HG02943 (cell line): ENCODE data around the gene SLC43A1.
A peak's percentile ranks its signal among the peaks of the same experiment; 100 is the strongest.
"Not testable (repeated sequence)": the region's sequence is repeated elsewhere in the genome, so short reads cannot be mapped to it uniquely, and the experiment has no call there.

Source experiments
- ATAC-seq: cut with Tn5 transposase; IDR thresholded peaks from one replicate; pipeline ENCODE4 v1.9.1; 2021; ENCODE audit warnings: mild to moderate bottlenecking, low read depth, moderate library complexity; ENCODE audit not compliant: unreplicated experiment

The SLC43A1 gene

DNA sequence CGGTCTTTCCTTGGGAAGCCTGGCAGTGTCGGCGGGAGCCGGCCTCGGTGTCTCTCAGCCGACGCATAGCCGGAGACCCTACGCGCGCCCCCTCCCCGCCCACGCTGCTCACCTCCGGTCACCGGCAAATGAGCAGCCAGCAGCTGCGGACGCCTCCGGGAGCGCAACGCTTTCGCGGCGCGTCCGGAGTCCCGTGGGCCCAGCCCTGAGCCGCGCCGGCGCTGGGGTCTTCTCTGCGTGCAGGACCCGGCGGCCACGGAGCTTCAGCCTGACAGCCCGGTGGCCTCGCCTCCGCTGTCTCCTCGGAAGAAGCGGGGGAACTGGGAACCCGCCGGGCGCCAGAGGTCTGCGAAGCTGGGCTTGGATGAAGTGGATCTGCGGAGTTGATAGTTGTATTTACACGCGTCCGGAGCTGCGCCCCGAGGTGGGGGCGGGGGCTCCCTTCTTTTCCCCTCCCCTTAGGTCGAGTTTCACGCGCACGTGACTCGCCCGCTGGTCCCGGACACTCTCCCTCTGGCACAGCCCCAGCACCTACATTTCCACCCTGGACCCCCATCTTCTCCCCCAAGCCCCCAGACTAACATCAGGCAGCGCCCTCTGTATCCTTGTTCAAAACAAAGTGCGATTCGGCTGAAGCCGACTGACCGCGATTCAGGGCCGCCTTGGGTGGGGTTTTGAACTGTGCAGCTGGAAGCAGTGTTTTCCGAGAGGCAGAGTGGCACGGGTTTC, at the start of gene SLC43A1:
SLC43A1 (minus strand) TSS at position 371 of the 729 bp plus-strand sequence. CDS start 1,591 bp downstream, outside the sequence.
- ATAC-seq = peak; percentile 41

DNA sequence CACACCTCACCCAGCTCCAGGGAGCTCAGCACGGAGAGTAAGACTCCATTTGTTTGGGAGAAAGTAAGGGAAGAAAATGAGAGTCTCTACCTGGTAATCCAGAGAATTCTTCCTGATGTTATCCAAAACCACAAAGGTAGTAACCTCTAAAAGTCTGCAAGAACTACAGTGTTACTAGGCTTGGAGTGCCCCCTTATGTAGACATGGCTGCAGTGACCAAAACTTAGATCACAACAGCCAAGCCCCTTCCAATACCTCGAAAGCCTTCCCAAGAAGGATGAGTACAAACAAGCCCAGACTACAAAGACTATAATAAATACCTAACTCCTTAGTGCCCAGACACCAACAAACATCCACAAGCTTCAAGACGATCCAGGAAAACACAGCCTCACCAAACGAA, 47.1 kb upstream of the SLC43A1 start:
- ATAC-seq = no peak

DNA sequence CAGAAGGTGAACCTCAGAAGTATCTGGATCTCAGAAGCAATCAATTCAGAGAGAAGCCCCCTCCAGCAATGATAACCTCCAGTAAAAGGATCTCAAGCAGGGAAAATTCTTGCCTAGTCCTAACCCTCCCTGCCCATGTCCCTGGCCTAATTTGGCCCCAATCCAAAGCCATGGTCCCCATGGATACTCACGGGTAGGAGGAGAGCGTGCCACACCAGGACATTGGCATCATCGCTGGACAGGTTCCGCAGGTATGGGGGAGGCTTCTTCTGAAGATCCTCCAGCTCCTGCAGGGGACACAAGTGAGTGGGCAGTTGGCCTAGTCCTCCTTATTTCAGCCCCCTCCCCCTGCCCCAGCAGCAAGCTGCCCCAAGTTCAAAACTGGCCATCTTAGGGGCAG, 44.6 kb upstream of the SLC43A1 start:
- ATAC-seq = no peak

DNA sequence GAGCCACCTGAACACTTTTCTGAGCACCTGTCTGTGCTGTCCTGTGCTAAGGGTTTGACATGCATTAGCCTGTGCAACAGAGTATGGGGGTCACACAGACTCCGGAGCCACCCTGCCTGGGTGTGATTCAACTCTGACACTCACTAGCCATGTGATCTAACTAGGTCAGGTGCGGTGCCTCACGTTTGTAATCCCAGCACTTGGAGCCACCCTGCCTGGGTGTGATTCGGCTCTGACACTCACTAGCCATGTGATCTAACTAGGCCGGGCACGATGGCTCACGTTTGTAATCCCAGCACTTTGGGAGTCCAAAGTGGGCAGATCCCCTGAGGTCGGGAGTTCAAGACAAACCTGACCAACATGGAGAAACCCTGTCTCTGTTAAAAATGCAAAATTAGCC, 40.5 kb upstream of the SLC43A1 start:
- no peak for ATAC-seq

DNA sequence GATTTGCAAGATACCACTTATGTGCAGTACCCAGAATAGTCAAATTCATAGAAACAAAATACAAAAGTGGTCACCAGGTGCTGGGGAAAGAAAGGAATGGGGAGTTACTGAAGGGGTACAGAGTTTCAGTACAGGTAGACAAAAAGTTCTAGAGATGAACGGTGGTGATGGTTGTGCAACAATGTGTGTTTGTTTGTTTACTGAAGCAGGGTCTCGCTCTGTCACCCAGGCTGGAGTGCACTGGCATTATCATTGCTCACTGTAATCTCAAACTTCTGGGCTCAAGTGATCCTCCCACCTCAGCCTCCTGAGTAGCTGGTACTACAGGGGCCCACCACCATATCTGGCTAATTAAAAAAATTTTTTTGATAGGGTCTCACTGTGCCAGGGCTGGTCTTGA, 39.9 kb upstream of the SLC43A1 start:
- ATAC-seq = no peak

DNA sequence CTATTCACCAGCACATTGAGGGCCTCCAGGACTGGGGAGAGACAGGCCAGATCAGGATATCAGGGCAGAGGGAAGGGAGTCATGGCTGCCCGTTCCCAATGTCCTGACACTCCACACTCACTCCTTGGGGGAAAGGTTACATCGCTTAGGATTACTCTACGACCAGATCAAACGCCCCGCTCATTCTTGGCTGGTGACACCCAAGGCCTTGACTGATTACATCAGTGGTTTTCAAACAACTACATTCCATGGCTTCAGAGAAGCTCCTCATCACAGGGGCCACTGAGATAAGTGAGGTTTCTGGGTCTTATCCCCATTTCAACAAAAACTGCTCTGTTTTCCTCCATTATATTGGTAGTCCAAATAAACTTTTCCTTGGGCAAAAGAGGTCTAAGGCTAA, 37.0 kb upstream of the SLC43A1 start:
- ATAC-seq = no peak

DNA sequence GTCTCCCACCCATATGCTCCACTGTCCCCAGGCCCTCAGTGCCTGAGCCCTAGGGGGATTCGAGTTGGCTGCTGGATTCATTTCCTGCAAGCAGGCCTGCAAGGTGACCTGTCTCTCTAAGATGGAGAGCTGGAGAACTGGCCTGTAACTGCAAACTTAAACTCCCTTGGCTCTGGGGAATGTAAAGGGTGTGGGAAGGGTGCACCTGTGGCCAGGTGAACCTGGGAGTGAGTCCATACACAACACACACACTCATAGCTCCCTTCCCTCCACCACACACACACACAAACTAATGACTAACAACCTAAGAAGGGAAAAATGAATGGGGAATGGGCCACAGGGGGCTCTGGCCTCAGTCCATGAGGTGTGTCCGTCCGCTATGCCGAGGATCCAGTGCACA, 36.4 kb upstream of the SLC43A1 start:
- ATAC-seq = no peak

DNA sequence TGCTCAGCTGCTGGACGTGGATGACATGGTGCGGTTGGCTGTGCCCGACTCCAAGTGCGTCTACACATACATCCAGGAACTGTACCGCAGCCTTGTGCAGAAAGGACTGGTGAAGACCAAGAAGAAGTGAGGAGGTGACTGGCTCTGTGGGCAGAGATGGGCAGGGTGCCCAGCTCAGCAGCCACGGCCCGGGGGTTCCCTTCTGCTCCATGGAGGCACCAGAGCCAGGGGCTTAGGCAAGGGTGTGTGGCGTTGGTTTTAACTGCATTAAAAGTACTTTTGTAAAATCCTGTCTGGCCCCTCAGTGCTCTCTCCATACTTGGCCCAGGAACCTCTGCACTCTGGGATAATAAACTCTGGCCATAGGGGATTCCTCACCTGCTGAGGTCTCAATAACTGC, 34.5 kb upstream of the SLC43A1 start:
- no peak for ATAC-seq

DNA sequence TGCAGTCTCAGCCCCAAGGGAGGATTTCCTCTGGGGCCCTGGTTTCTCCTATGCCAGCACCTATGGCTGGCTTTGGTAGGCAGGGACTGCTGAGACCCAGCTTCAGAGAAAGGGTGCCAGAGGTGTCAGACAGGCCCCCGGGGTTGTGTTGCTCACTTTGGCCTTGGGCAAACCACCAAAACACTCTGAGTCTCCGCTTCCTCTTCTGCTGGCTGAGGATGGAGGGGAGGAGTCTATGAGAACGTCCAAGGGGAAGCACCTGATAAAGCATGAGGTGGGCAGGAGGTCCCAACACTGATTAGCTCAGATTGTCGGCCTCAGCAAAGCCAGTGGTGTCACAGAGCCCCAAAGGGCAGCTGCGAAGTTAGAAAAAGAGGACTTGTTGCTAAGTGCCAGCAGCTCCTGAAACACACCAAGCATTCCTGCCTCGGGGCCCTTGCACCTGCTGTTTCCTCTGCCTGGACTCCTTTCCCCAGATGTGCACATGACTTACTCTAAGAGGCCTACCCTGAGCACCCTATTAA, 32.4 kb upstream of the SLC43A1 start:
- ATAC-seq = peak; percentile 85

DNA sequence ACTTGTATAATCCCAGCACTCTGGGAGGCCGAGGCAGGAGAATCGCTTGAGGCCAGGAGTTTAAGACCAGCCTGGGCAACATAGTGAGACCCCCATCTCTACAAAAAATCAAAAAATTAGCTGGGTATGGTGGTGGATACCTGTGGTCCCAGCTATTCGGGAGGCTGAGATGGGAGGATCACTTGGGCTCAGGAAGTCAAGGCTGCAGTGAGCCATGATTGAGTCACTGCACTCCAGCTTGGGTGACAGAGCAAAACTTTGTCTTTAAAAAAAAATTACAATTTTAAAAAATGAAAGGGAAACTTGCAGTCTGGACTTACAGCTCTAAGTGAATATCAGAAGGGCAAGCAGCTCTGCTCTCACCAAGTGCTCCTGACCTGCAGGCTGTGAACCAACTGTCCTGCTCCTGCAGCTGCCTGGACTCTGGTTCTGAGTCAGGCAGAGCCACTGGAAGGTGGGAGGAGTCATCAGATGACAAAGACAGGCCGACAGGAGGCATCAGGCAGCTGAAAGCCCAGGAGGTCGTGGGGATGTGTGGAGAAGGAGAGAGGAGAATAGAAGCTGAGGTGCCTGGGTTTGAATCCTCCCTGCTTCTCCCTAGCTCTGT, 31.5 kb upstream of the SLC43A1 start:
- no peak for ATAC-seq

DNA sequence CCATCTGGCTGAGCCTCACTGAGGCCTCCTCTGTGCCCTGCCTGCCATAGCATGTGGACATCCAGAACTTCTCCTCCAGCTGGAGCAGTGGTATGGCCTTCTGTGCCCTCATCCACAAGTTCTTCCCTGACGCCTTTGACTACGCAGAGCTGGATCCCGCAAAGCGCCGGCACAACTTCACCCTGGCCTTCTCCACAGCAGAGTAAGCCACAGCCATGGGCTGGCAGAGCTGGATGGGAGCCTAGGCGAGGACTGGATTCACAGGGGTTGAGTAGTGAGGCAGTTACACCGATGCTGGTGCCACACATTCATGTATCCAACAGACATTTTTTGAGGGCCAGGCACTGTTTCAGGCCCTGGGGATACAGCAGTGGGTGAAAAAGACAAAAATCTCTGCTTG, 30.9 kb upstream of the SLC43A1 start:
- ATAC-seq = no peak

DNA sequence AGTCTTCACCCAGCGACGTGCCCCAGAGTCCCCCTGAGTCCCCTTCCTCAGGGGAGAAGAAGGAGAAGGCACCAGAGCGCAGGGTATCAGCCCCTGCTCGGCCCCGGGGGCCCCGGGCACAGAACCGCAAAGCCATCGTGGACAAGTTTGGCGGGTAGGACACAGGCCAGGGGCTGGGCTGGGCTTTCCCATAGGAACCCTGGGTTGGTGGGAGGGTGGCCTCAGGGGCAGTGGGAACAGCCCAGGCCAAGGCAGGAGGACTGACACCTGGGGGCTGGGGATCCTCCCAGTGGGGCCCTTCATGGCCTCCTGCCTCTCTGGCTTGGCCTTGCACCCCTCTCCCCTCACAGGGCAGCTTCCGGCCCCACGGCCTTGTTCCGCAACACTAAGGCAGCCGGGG, 30.4 kb upstream of the SLC43A1 start:
- ATAC-seq = no peak

DNA sequence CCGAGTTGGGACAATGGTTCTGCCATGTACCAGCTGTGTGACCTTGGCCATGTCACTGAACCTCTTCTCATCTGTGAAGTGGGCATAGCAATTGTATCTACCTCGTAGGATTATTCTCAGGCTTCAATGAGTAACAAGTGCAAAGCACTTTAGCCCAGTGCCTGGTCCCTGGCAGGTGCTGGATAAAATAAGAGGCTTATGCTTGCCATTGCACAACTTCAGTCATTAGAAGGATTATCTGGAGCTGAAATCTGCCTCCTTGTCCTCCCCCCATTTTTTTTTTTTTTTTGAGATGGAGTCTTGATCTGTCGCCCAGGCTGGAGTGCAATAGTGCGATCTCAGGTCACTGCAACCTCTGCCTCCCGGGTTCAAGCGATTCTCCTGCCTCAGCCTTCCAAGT, 29.1 kb upstream of the SLC43A1 start:
- no peak for ATAC-seq

DNA sequence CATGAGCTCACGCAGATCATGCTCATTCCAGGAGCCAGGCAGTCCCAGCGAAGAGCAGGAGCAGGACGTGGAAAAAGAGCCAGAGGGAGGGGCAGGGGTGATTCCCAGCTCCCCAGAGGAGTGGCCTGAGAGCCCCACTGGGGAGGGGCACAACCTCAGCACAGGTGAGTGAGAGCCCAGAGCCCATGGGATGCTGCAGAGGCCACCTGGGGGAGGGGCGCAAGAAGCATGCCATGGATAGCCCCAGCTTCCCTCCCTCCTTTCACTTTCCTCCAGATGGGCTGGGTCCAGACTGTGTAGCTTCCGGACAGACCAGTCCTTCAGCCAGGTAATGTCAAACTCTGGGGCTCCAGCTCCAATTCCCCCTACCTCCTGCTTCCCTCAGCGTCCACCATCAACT, 28.1 kb upstream of the SLC43A1 start:
- no peak for ATAC-seq

DNA sequence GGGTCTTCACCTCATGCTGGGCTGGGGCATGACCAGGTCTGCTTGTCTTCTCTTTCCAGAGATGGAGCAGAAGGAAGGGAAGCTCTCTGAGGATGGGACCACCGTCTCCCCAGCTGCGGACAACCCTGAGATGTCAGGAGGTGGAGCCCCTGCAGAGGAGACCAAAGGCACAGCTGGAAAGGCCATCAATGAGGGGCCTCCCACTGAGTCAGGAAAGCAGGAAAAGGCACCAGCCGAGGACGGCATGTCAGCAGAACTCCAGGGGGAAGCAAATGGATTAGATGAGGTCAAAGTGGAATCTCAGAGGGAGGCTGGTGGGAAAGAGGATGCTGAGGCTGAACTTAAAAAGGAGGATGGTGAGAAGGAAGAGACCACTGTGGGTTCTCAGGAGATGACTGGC, 27.1 kb upstream of the SLC43A1 start:
- ATAC-seq = no peak

DNA sequence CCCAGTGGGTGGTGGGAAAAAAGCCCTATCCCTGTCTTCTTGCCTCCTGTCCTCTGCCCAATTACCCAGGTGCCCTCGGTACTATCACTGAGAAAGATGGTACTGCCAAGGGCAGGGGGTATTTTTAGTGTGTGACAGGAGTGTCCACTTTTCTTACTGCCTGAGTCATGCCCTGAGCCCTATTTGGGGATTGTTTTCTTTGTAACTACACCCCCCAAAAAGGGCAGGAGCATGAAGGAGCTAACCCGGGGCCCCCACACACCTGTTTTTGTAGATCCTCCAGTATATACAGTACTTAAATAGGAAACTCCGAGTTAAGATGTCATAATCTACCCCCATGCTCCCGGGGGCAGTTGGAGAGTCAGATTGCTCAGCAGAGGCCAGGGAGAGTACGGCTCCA, 25.7 kb upstream of the SLC43A1 start:
- ATAC-seq = no peak

DNA sequence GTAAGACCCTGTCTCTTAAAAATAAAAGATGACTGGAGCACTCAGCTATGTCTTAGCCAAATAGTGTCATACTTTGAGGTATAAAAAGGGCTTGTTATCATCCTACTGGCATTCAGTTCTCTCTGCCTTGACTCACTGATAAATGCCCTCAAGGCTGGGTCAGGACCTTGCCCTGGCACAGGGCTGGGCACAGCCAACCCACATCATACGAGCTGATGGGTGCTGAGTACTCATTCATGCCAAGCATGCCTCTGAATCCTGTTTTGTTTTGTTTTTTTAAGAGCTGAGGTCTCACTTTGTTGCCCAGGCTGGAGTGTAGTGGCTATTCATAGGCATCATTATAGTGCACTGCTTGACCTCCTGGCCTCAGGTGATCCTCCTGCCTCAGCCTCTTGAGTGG, 23.8 kb upstream of the SLC43A1 start:
- ATAC-seq = no peak

DNA sequence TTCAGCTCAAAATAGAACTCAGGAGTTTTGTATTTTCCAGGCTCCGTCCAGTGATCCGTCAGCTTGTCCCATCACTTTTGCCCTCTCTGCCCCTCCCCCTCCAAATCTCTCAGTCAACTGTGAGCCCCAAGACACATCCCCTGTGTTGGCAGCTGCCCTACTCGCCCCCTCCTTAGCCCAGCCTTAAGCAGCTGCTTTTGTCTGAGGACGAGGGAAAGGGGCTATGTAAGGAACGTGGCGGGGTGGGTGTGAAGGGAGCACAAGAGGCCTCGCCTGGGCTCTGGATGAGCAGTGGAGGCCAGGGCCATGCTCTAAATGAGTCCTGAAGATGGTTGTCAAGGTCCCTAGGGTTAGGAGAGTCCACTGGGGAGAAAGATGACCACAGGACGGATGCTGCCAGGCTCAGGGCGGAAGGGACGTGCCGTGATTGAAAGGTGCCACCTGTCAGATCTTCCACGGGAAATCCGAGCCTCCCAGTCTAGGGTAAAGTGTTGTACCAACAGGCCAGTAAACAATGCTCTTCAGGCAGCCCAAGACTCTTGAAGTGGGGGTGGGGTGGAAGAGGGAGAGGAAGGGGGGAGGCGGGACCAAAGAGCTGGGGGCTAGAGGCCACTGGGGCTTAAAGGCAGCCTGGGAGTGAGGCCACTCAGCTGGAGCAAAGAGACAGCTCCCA, 21.6 kb upstream of the SLC43A1 start, which contains the start of gene SMTNL1:
SMTNL1 (plus strand) TSS at position 649 of the 673 bp plus-strand sequence. CDS start 5,048 bp downstream, outside the sequence.
- no peak for ATAC-seq

DNA sequence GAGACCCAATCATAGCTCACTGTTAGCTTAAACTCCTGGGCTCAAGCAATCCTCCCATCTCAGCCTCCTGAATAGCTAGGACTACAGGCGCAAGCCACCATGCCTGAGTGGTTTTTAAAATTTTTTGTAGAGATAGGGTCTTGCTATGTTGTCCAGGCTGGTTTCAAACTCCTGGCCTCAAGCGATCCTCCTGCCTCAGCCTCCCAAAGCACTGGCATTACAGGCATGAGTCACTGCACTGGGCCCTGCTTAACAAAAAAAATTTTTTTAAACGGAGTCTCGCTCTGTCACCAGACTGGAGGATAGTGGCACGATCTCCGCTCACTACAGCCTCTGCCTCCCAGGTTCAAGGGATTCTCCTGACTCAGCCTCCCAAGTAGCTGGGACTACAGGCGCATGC, 18.9 kb upstream of the SLC43A1 start:
- not testable (repeated sequence) for ATAC-seq

DNA sequence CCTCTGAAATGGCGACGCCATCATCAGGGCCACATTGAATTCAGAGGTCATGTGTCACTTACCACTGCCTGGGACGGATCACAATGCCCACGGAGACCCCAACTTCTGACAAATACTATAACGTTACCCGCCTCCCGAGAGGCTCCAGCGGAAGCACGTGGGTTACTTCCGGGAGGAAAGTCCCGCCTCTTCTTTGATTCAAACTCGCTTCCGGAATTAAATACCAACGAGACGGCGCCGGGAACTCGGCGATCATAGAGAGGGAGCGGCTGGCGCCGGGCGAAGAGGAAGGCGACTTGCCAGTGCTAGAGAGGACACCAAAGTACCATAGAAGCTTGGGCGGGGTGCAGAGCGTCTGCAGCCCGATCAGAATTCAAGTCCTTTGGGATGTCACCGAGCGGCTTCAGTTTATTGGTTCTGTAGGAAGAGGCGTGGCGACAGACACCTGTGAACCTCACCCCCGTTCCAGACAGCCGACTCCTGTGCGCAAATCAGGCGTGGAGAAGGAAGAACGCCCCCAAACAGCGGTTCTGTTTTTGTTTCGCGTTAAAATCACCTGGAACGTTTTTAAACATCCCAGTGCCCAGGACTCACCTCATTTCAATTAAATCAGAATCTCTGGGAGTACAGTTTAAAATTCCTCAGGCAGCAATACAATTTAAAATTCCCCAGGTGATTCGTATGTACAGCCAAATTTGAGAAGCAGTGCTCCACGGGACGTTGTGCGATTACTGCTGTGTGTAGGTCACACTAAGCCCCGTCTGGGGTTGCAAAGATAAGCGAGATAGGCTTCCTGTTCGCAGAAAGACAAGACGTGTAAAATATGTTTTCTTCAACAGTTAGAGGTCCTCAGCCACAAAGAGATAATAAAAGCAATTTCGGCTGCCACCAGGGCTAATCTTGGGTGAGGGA, 15.3 kb upstream of the SLC43A1 start, which contains the start of gene TIMM10:
TIMM10 (minus strand) TSS at position 159 of the 912 bp plus-strand sequence. CDS start 565 bp downstream, outside the sequence.
- ATAC-seq = peak; percentile 98
